HepG2 (cell line): ENCODE results near the gene RBPJ. TPM values are rescaled to one million over a fixed set of nuclear protein-coding genes. Genes with fewer than 3 reads are reported as not detected.

Source experiments
- ATAC-seq: fragments of 200-7000 bp; cut with Tn5 transposase; 3 replicates; pipeline ENCODE4 v1.9.1; 2020; ENCODE audit warnings: mild to moderate bottlenecking, moderate library complexity
- BruUV-seq: library from RNA; stranded (reverse); fragments of 400-500 nt; replicated peaks from 2 replicates; lab custom pipeline; 2021; lab: Mats Ljungman, UMichigan
- CTCF ChIA-PET: fragments of 300-600 bp; formaldehyde crosslinking; extraction: SDS; loops from one replicate; lab custom pipeline; 2021; ENCODE audit warnings: low total read pairs, inconsistent platforms, low intra/inter-chr PET ratio; lab: Yijun Ruan, JAX
- POLR2A ChIA-PET: fragments of 350-600 bp; sonication (Branson Sonifier 250); formaldehyde crosslinking; loops from one replicate; lab custom pipeline; 2020; ENCODE audit warnings: antibody characterized with exemption, inconsistent platforms; lab: Yijun Ruan, JAX
- DNase-seq: peaks from one replicate; pipeline ENCODE4 v3.0.0-alpha.2; 2015; ENCODE audit warnings: low spot score
- FAIRE-seq: peaks from 3 replicates; lab custom pipeline; 2011; peaks lifted over from hg19 to GRCh38; lab: Jason Lieb, UNC
- H2AFZ ChIP-seq: one replicate; pipeline ENCODE4 v1.6.1; 2011; ENCODE audit warnings: low read length, inconsistent platforms
- H3K27ac ChIP-seq: fragments of 300-600 bp; 3 replicates; pipeline ENCODE4 v1.8.0; 2011; ENCODE audit warnings: mixed run types, mild to moderate bottlenecking, mixed read lengths, low read length, inconsistent platforms; ENCODE audit not compliant: insufficient read depth; ENCODE audit errors: extremely low read length
- H3K27me3 ChIP-seq, 2 experiments: fragments of 200-600 bp in 1 of 2; 2 replicates in 1 of 2; 3 replicates in 1 of 2; pipeline versions ENCODE4 v1.6.0 to v1.8.0; 2011; ENCODE audit warnings: low read length in 2 of 2, mild to moderate bottlenecking in 2 of 2, moderate library complexity in 2 of 2, inconsistent platforms in 1 of 2; ENCODE audit not compliant: insufficient read depth in 2 of 2, control insufficient read depth in 1 of 2
- H3K36me3 ChIP-seq, 2 experiments: fragments of 200-600 bp in 1 of 2; replicated peaks in 1 of 2; 2 replicates in 1 of 2; 3 replicates in 1 of 2; pipeline versions ENCODE4 v1.5.1 to v1.8.0; 2011; ENCODE audit warnings: low read length in 2 of 2, inconsistent platforms in 1 of 2; ENCODE audit not compliant: insufficient read depth in 2 of 2, control insufficient read depth in 1 of 2
- H3K4me1 ChIP-seq: 2 replicates; pipeline ENCODE4 v1.5.1; 2012; ENCODE audit warnings: low read length, inconsistent platforms; ENCODE audit not compliant: insufficient read depth
- H3K4me2 ChIP-seq: 2 replicates; pipeline ENCODE4 v1.6.0; 2011; ENCODE audit warnings: low read depth, low read length, inconsistent platforms
- H3K4me3 ChIP-seq, 3 experiments: fragments of 200-600 bp in 1 of 3; sonication (generic), shearing (Covaris generic) in 1 of 3; replicated peaks in 1 of 3; 2 replicates each; pipeline ENCODE4 v1.5.1; 2011 to 2016; ENCODE audit warnings: low read length in 3 of 3, inconsistent platforms in 2 of 3, low read depth in 2 of 3, mild to moderate bottlenecking in 2 of 3, control low read depth in 1 of 3, mixed read lengths in 1 of 3; ENCODE audit not compliant: insufficient read depth in 1 of 3
- H3K79me2 ChIP-seq: one replicate; pipeline ENCODE4 v1.6.1; 2011; ENCODE audit warnings: low read length, inconsistent platforms; ENCODE audit not compliant: insufficient read depth
- H3K9ac ChIP-seq: 2 replicates; pipeline ENCODE4 v1.6.0; 2011; ENCODE audit warnings: mild to moderate bottlenecking, low read depth, low read length, inconsistent platforms; ENCODE audit not compliant: insufficient read depth
- H3K9me3 ChIP-seq: 2 replicates; pipeline ENCODE4 v1.5.1; 2012; ENCODE audit warnings: mild to moderate bottlenecking, low read length
- H4K20me1 ChIP-seq: 2 replicates; pipeline ENCODE4 v1.6.0; 2011; ENCODE audit warnings: inconsistent platforms, mild to moderate bottlenecking, low read length, moderate library complexity; ENCODE audit not compliant: insufficient read depth
- MATR3 ChIP-seq: sonication (generic); formaldehyde crosslinking; IDR thresholded peaks from 2 replicates; pipeline ENCODE4 v1.4.0; 2020; ENCODE audit warnings: missing genetic modification reagents
- ZFX ChIP-seq: sonication (generic); formaldehyde crosslinking; IDR thresholded peaks from 2 replicates; pipeline ENCODE4 v1.4.0; 2020; ENCODE audit warnings: mild to moderate bottlenecking, low read depth, missing genetic modification reagents, moderate library complexity
- ZNF563 ChIP-seq: sonication (generic); formaldehyde crosslinking; IDR thresholded peaks from 2 replicates; pipeline ENCODE4 v1.8.0; 2022; ENCODE audit warnings: mild to moderate bottlenecking, moderate library complexity, missing genetic modification reagents
- ZNF629 ChIP-seq: sonication (generic); formaldehyde crosslinking; conservative IDR thresholded peaks from 2 replicates; pipeline ENCODE4 v1.5.0; 2020; ENCODE audit warnings: missing genetic modification reagents
- ZNF782 ChIP-seq: sonication (generic); formaldehyde crosslinking; IDR thresholded peaks from 2 replicates; pipeline ENCODE4 v1.4.0; 2020; ENCODE audit warnings: missing genetic modification reagents, mild to moderate bottlenecking, borderline replicate concordance
- WGBS: methylation state at CpG from one replicate; pipeline ENCODE4 v1.1.6; 2017; ENCODE audit warnings: low lambda C conversion rate; 5-methylcytosine and 5-hydroxymethylcytosine counted together
- in situ Hi-C: cut with HindIII; loops from 2 replicates; pipeline ENCODE4 v1.10.0; 2017; ENCODE audit warnings: low pct_unique_long_range_greater_than_20kb; ENCODE audit not compliant: extremely low pct_ligation_motif_present
- intact Hi-C: fragments of 100-400 bp; cut with micrococcal nuclease; formaldehyde crosslinking; loops from one replicate; pipeline ENCODE4 v1.10.0; 2022; ENCODE audit not compliant: unreplicated experiment
- polyA plus RNA-seq, 8 experiments: library from polyadenylated mRNA; depleted of rRNA in 3 of 8; stranded (reverse) in 7 of 8; unstranded in 1 of 8; fragments of >200 nt; fragmentation: Illumina TruSeq in 4 of 8; extraction: Trizol in 4 of 8; gene quantifications; 2 replicates each; pipeline versions ENCODE4 v1.2.1 to v1.2.3, GENCODE V29; 2011 to 2016; ENCODE audit warnings: low read depth in 4 of 8, missing spikeins in 1 of 8, mixed read lengths in 1 of 8; ENCODE audit not compliant: insufficient read depth in 1 of 8
- total RNA-seq, 5 experiments: library from RNA; depleted of rRNA; stranded (reverse); fragments of >200 nt; fragmentation: Illumina TruSeq; extraction: Trizol; gene quantifications; 2 replicates each; pipeline ENCODE4 v1.2.3, GENCODE V29; 2016; ENCODE audit warnings: low read depth in 1 of 5
- TF ChIP-seq, protein P1 (sequence below): sonication (generic); formaldehyde crosslinking; IDR thresholded peaks from 2 replicates; pipeline ENCODE4 v1.4.0; 2020; ENCODE audit warnings: low read depth, mild to moderate bottlenecking, missing genetic modification reagents
- TF ChIP-seq, protein P2 (sequence below): sonication (generic); formaldehyde crosslinking; IDR thresholded peaks from one replicate; pipeline ENCODE4 v1.5.1; 2020; ENCODE audit warnings: mild to moderate bottlenecking, missing genetic modification reagents; ENCODE audit errors: not compliant biosample characterization
- TF ChIP-seq, protein P3 (sequence below): sonication (generic); formaldehyde crosslinking; IDR thresholded peaks from 2 replicates; pipeline ENCODE4 v1.5.0; 2020; ENCODE audit warnings: missing genetic modification reagents, mild to moderate bottlenecking, borderline replicate concordance

RBPJ gene
- total and polyA plus RNA-seq, 2 of the 13 experiments (the other 11 are each of a cell fraction or from before 2014, with no cell fraction given) = 25.9 to 33.2 TPM

DNA sequence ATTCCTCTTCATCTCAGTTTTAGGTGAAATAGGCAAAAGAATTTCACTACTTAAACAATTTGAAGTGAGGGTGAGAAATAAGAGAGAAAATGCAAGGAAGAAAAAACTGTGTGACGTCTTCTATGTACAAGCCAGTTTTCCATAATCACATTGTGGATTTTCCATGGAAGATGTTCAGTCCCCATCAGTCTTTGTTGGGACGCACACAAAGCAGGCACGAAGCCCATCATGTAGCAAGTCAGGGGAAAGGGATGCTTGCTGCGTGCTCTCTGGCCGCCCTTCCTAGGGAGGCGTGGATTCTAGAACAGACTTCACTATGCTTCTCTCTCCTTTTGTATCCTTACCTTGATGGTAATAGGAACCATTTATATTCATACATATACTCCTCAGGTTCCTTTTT is 54.7 kb downstream of the RBPJ start:
- ATAC-seq (no peak), DNase-seq (no peak), FAIRE-seq (no peak)
- Histone ChIP-seq H3K9ac (no peak overlapping the region), H3K27me3 (no peaks in the 10 kb centered on the region), H3K4me3 (no peak overlapping the region), H3K27ac (no peak overlapping the region), H4K20me1 (peaks cover 51% of the 10 kb centered on the region), H3K4me2 (no peak overlapping the region), H3K79me2 (peaks cover 71% of the 10 kb centered on the region), H3K9me3 (no peaks in the 10 kb centered on the region), H2AFZ (no peak overlapping the region), H3K4me1 (peaks cover 24% of the 10 kb centered on the region), H3K36me3 (no peaks in the 10 kb centered on the region)
- no peak for TF ChIP-seq ZNF629
- no peak for TF ChIP-seq ZNF563 (CRISPR knock-in tag)
- no peak for TF ChIP-seq ZFX (CRISPR knock-in tag)
- no peak for TF ChIP-seq MATR3 (CRISPR knock-in tag)
- TF ChIP-seq, protein P1, sequence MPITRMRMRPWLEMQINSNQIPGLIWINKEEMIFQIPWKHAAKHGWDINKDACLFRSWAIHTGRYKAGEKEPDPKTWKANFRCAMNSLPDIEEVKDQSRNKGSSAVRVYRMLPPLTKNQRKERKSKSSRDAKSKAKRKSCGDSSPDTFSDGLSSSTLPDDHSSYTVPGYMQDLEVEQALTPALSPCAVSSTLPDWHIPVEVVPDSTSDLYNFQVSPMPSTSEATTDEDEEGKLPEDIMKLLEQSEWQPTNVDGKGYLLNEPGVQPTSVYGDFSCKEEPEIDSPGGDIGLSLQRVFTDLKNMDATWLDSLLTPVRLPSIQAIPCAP (CRISPR knock-in tag) = no peak
- TF ChIP-seq, protein P2, sequence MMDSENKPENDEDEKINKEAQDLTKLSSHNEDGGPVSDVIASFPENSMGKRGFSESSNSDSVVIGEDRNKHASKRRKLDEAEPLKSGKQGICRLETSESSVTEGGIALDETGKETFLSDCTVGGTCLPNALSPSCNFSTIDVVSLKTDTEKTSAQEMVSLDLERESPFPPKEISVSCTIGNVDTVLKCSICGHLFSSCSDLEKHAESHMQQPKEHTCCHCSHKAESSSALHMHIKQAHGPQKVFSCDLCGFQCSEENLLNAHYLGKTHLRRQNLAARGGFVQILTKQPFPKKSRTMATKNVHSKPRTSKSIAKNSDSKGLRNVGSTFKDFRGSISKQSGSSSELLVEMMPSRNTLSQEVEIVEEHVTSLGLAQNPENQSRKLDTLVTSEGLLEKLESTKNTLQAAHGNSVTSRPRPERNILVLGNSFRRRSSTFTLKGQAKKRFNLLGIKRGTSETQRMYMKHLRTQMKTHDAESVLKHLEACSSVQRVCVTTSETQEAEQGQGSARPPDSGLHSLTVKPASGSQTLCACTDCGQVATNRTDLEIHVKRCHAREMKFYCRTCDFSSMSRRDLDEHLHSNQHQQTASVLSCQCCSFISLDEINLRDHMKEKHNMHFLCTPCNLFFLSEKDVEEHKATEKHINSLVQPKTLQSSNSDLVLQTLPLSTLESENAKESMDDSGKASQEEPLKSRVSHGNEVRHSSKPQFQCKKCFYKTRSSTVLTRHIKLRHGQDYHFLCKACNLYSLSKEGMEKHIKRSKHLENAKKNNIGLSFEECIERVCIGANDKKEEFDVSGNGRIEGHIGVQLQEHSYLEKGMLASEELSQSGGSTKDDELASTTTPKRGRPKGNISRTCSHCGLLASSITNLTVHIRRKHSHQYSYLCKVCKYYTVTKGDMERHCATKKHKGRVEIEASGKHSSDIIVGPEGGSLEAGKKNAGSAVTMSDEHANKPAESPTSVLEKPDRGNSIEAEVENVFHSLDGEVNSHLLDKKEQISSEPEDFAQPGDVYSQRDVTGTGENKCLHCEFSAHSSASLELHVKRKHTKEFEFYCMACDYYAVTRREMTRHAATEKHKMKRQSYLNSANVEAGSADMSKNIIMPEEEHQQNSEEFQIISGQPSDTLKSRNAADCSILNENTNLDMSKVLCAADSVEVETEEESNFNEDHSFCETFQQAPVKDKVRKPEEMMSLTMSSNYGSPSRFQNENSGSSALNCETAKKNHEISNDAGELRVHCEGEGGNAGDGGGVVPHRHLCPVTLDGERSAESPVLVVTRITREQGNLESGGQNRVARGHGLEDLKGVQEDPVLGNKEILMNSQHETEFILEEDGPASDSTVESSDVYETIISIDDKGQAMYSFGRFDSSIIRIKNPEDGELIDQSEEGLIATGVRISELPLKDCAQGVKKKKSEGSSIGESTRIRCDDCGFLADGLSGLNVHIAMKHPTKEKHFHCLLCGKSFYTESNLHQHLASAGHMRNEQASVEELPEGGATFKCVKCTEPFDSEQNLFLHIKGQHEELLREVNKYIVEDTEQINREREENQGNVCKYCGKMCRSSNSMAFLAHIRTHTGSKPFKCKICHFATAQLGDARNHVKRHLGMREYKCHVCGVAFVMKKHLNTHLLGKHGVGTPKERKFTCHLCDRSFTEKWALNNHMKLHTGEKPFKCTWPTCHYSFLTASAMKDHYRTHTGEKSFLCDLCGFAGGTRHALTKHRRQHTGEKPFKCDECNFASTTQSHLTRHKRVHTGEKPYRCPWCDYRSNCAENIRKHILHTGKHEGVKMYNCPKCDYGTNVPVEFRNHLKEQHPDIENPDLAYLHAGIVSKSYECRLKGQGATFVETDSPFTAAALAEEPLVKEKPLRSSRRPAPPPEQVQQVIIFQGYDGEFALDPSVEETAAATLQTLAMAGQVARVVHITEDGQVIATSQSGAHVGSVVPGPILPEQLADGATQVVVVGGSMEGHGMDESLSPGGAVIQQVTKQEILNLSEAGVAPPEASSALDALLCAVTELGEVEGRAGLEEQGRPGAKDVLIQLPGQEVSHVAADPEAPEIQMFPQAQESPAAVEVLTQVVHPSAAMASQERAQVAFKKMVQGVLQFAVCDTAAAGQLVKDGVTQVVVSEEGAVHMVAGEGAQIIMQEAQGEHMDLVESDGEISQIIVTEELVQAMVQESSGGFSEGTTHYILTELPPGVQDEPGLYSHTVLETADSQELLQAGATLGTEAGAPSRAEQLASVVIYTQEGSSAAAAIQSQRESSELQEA (CRISPR knock-in tag) = no peak
- TF ChIP-seq ZNF782 (CRISPR knock-in tag) = no peak
- TF ChIP-seq, protein P3, sequence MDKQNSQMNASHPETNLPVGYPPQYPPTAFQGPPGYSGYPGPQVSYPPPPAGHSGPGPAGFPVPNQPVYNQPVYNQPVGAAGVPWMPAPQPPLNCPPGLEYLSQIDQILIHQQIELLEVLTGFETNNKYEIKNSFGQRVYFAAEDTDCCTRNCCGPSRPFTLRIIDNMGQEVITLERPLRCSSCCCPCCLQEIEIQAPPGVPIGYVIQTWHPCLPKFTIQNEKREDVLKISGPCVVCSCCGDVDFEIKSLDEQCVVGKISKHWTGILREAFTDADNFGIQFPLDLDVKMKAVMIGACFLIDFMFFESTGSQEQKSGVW (CRISPR knock-in tag) = no peak
- POLR2A ChIA-PET = no interaction called here
- no TSS peak for BruUV-seq
- in situ Hi-C loops = no loop called here
- 95% methylated on average over 6 of the region's 6 CpGs for WGBS
- CTCF ChIA-PET = no interaction called here
- intact Hi-C loops = no loop called here
